ENCODE data around the gene PYCARD.
"Not testable (repeated sequence)": the region's sequence is repeated elsewhere in the genome, so short reads cannot be mapped to it uniquely, and the experiment has no call there.

PYCARD gene

DNA sequence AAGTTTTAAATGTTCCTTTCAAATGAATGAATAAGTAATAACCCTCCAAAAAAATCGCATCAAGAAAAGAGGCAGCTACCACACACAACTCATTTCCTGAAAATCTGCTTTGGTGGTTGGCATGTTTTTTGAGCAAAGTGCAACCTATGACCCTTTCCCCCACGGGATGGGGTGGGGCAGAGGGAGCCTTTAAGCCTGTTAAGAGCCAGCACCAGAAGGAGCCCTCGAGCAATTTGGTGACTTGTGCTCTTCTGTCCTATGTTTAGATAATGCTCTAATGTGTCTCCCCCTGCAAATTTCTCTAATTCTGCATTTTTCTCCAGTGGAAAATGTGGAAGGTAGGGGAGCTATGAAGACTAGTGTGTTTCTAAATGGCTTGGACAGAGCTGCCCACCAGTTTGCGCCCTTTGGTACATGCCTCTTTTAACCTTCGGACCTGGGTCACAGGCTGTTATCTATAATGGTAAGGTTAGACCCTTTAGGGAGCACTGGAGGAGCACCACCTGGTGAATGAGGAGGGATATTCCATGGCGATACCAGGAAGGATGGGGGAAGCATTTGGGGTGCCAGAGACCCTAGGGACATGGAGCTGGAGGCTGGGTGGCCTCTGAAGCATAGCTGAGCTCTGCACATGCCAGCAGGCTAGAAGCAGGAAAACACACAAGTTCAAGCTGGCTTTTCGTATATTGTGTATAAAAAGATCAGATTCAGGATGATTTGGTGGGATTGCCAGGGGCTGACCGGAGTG is 1.6 kb downstream of the PYCARD start (continued):
- TF ChIP-seq, protein P1, sequence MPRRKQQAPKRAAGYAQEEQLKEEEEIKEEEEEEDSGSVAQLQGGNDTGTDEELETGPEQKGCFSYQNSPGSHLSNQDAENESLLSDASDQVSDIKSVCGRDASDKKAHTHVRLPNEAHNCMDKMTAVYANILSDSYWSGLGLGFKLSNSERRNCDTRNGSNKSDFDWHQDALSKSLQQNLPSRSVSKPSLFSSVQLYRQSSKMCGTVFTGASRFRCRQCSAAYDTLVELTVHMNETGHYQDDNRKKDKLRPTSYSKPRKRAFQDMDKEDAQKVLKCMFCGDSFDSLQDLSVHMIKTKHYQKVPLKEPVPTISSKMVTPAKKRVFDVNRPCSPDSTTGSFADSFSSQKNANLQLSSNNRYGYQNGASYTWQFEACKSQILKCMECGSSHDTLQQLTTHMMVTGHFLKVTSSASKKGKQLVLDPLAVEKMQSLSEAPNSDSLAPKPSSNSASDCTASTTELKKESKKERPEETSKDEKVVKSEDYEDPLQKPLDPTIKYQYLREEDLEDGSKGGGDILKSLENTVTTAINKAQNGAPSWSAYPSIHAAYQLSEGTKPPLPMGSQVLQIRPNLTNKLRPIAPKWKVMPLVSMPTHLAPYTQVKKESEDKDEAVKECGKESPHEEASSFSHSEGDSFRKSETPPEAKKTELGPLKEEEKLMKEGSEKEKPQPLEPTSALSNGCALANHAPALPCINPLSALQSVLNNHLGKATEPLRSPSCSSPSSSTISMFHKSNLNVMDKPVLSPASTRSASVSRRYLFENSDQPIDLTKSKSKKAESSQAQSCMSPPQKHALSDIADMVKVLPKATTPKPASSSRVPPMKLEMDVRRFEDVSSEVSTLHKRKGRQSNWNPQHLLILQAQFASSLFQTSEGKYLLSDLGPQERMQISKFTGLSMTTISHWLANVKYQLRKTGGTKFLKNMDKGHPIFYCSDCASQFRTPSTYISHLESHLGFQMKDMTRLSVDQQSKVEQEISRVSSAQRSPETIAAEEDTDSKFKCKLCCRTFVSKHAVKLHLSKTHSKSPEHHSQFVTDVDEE (CRISPR knock-in tag; IDR thresholded peaks at IDR 0.05), result no peak
- TF ChIP-seq BACH2 (CRISPR knock-in tag; IDR thresholded peaks at IDR 0.05; ENCODE audit: borderline replicate concordance), result no peak
- TF ChIP-seq ZNF565 (CRISPR knock-in tag; conservative IDR thresholded peaks at IDR 0.05; ENCODE audit: low read depth), result no peak
- TF ChIP-seq GLIS3 (CRISPR knock-in tag; IDR thresholded peaks at IDR 0.05), result no peak
- TF ChIP-seq RARB (CRISPR knock-in tag; IDR thresholded peaks at IDR 0.05), result no peak
- TF ChIP-seq ZNF8 (CRISPR knock-in tag; IDR thresholded peaks at IDR 0.05), result no peak
- TF ChIP-seq ZNF70 (CRISPR knock-in tag; IDR thresholded peaks at IDR 0.05), result no peak
- no peak for TF ChIP-seq PPARA (CRISPR knock-in tag; IDR thresholded peaks at IDR 0.05; ENCODE audit: borderline replicate concordance)

DNA sequence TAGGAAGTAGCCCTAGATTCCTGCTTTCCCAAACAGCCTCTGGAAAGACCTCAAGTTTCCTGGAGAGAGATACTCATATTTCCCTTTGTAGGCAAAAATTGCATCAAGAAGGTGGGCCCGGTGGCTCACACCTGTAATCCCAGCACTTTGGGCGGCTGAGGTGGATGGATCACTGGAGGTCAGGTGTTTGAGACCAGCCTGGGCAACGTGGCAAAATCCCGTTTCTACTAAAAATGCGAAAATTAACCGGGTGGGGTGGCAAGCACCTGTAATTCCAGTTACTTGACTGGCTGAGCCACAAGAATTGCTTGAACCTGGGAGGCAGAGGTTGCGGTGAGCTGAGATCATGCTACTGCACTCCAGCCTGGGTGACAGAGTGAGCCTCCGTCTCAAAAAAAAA is 2.4 kb downstream of the PYCARD start:
- not testable (repeated sequence) for ATAC-seq

- ATAC-seq, result no peak
- TF ChIP-seq, protein P2, sequence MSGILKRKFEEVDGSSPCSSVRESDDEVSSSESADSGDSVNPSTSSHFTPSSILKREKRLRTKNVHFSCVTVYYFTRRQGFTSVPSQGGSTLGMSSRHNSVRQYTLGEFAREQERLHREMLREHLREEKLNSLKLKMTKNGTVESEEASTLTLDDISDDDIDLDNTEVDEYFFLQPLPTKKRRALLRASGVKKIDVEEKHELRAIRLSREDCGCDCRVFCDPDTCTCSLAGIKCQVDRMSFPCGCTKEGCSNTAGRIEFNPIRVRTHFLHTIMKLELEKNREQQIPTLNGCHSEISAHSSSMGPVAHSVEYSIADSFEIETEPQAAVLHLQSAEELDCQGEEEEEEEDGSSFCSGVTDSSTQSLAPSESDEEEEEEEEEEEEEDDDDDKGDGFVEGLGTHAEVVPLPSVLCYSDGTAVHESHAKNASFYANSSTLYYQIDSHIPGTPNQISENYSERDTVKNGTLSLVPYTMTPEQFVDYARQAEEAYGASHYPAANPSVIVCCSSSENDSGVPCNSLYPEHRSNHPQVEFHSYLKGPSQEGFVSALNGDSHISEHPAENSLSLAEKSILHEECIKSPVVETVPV (CRISPR knock-in tag; IDR thresholded peaks at IDR 0.05), result no peak
- TF ChIP-seq ZFP3 (CRISPR knock-in tag; IDR thresholded peaks at IDR 0.05) (no peak), ISL1 (CRISPR knock-in tag; IDR thresholded peaks at IDR 0.05) (no peak), ZFP30 (CRISPR knock-in tag; IDR thresholded peaks at IDR 0.05) (no peak), PPARA (CRISPR knock-in tag; IDR thresholded peaks at IDR 0.05; ENCODE audit: borderline replicate concordance) (no peak), RARB (CRISPR knock-in tag; IDR thresholded peaks at IDR 0.05) (no peak), ZNF8 (CRISPR knock-in tag; IDR thresholded peaks at IDR 0.05) (no peak), SNAI2 (CRISPR knock-in tag; IDR thresholded peaks at IDR 0.05) (no peak), ZC3H10 (CRISPR knock-in tag; IDR thresholded peaks at IDR 0.05) (no peak), TOX (CRISPR knock-in tag; IDR thresholded peaks at IDR 0.05; ENCODE audit: borderline replicate concordance) (no peak), CSDC2 (CRISPR knock-in tag; IDR thresholded peaks at IDR 0.05) (no peak), ESRRG (CRISPR knock-in tag; IDR thresholded peaks at IDR 0.05) (no peak), BACH2 (CRISPR knock-in tag; IDR thresholded peaks at IDR 0.05; ENCODE audit: borderline replicate concordance) (no peak), GLIS3 (CRISPR knock-in tag; IDR thresholded peaks at IDR 0.05) (no peak), OSR1 (CRISPR knock-in tag; IDR thresholded peaks at IDR 0.05) (no peak)
- TF ChIP-seq, protein P3, sequence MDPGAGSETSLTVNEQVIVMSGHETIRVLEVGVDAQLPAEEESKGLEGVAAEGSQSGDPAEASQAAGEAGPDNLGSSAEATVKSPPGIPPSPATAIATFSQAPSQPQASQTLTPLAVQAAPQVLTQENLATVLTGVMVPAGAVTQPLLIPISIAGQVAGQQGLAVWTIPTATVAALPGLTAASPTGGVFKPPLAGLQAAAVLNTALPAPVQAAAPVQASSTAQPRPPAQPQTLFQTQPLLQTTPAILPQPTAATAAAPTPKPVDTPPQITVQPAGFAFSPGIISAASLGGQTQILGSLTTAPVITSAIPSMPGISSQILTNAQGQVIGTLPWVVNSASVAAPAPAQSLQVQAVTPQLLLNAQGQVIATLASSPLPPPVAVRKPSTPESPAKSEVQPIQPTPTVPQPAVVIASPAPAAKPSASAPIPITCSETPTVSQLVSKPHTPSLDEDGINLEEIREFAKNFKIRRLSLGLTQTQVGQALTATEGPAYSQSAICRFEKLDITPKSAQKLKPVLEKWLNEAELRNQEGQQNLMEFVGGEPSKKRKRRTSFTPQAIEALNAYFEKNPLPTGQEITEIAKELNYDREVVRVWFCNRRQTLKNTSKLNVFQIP (CRISPR knock-in tag; IDR thresholded peaks at IDR 0.05; ENCODE audit: borderline replicate concordance, low read depth), result no peak
- TF ChIP-seq, protein P4, sequence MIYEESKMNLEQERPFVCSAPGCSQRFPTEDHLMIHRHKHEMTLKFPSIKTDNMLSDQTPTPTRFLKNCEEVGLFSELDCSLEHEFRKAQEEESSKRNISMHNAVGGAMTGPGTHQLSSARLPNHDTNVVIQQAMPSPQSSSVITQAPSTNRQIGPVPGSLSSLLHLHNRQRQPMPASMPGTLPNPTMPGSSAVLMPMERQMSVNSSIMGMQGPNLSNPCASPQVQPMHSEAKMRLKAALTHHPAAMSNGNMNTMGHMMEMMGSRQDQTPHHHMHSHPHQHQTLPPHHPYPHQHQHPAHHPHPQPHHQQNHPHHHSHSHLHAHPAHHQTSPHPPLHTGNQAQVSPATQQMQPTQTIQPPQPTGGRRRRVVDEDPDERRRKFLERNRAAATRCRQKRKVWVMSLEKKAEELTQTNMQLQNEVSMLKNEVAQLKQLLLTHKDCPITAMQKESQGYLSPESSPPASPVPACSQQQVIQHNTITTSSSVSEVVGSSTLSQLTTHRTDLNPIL (CRISPR knock-in tag; IDR thresholded peaks at IDR 0.05; ENCODE audit: low read depth), result no peak
- TF ChIP-seq, protein P1 (CRISPR knock-in tag; IDR thresholded peaks at IDR 0.05), result no peak
Observed at GRCh38 chr16:31199430-31200041, 3.0 kb downstream of the PYCARD start.
